ENCODE results near the gene POLRMT.

- no peak for TF ChIP-seq CTCF (IDR thresholded peaks at IDR 0.05)
- TF ChIP-seq POLR2A (IDR thresholded peaks at IDR 0.05) = peak in 1 of 2 donors; percentile 3
These were observed 43.2 kb upstream of the POLRMT start, which contains the start of gene FSTL3 for GRCh38 chr19:676339-677105.
